Ectodermal cell (in vitro differentiated cells): Measurements from ENCODE around the gene IFI30.

Source experiments
- H3K27ac ChIP-seq: 2 replicates; pipeline ENCODE4 v1.7.0; 2013; ENCODE audit warnings: mild to moderate bottlenecking, low read depth, low read length; ENCODE audit not compliant: insufficient read depth, poor library complexity, severe bottlenecking
- H3K27me3 ChIP-seq: 2 replicates; pipeline ENCODE4 v1.7.0; 2013; ENCODE audit warnings: mild to moderate bottlenecking, low read length; ENCODE audit not compliant: insufficient read depth, control insufficient read depth, poor library complexity, severe bottlenecking
- H3K36me3 ChIP-seq: one replicate; pipeline ENCODE4 v1.7.0; 2013; ENCODE audit warnings: low read length; ENCODE audit not compliant: control insufficient read depth, insufficient read depth
- H3K4me1 ChIP-seq: one replicate; pipeline ENCODE4 v1.7.0; 2013; ENCODE audit warnings: low read length; ENCODE audit not compliant: control insufficient read depth, insufficient read depth
- H3K4me3 ChIP-seq: 2 replicates; pipeline ENCODE4 v1.7.0; 2013; ENCODE audit warnings: low read depth, low read length, control low read depth; ENCODE audit not compliant: insufficient read depth
- H3K9me3 ChIP-seq: 2 replicates; pipeline ENCODE4 v1.7.0; 2013; ENCODE audit warnings: mild to moderate bottlenecking, low read length, moderate library complexity; ENCODE audit not compliant: control insufficient read depth
- WGBS, 2 experiments: methylation state at CpG; one replicate each; pipeline ENCODE4 v1.1.7; 2013; ENCODE audit warnings: missing lambda C conversion rate in 2 of 2; 5-methylcytosine and 5-hydroxymethylcytosine counted together

IFI30 gene

GRCh38 chr19:18224525-18225354 is 51.1 kb downstream of the IFI30 start:
- H3K4me1 ChIP-seq, result peaks cover 4% of the 10 kb centered on the region
- H3K27ac ChIP-seq, result peak overlapping the region; percentile 46
- no peaks in the 10 kb centered on the region for H3K36me3 ChIP-seq
- peaks cover 44% of the 10 kb centered on the region for H3K27me3 ChIP-seq
- 5% methylated on average over 81 of the region's 81 CpGs for WGBS, 2 experiments
- peak overlapping the region; percentile 72 for H3K4me3 ChIP-seq
- H3K9me3 ChIP-seq, result no peaks in the 10 kb centered on the region

- Histone ChIP-seq H3K36me3 (no peaks in the 10 kb centered on the region), H3K27me3 (peaks cover 41% of the 10 kb centered on the region), H3K4me3 (no peak overlapping the region), H3K4me1 (peaks cover 4% of the 10 kb centered on the region), H3K9me3 (no peaks in the 10 kb centered on the region), H3K27ac (no peak overlapping the region)
- 29 to 37% methylated on average over 16 of the region's 16 CpGs for WGBS, 2 experiments
Measured at GRCh38 chr19:18225355-18225701, 51.7 kb downstream of the IFI30 start.

GRCh38 chr19:18225702-18226468 is 52.3 kb downstream of the IFI30 start, which contains the start of gene PDE4C:
PDE4C (minus strand) TSS chr19:18226438; CDS start chr19:18226415, 23 bp downstream.
- H3K27me3 ChIP-seq, result peaks cover 36% of the 10 kb centered on the region
- no peaks in the 10 kb centered on the region for H3K36me3 ChIP-seq
- H3K4me1 ChIP-seq, result peaks cover 4% of the 10 kb centered on the region
- H3K9me3 ChIP-seq, result no peaks in the 10 kb centered on the region
- 22 to 25% methylated on average over 51 of the region's 51 CpGs for WGBS, 2 experiments
- no peak within 1 kb of the TSS for H3K27ac ChIP-seq
- H3K4me3 ChIP-seq, result no peak within 1 kb of the TSS

GRCh38 chr19:18226956-18227780 is 53.6 kb downstream of the IFI30 start:
- Histone ChIP-seq H3K27me3 (peaks cover 41% of the 10 kb centered on the region), H3K4me3 (no peak overlapping the region), H3K9me3 (no peaks in the 10 kb centered on the region), H3K4me1 (peaks cover 5% of the 10 kb centered on the region), H3K36me3 (no peaks in the 10 kb centered on the region), H3K27ac (no peak overlapping the region)
- WGBS, 2 experiments, result 91 to 93% methylated on average over 18 of the region's 18 CpGs
